Right hindlimb (tissue), 1 donor: ENCODE data around the gene RBBP5.

Experiments
- DNase-seq: peaks from one replicate; pipeline ENCODE4 v3.0.0-alpha.2; 2018

The RBBP5 gene

GRCh38 chr1:205072881-205073280 is 48.9 kb downstream of the RBBP5 start:
- no peak for DNase-seq

GRCh38 chr1:205072286-205072685 is 49.5 kb downstream of the RBBP5 start:
- DNase-seq: no peak

- no peak for DNase-seq
Measured at GRCh38 chr1:205071801-205072200, 50.0 kb downstream of the RBBP5 start.

- DNase-seq: no peak
Measured at GRCh38 chr1:205071028-205071409, 50.8 kb downstream of the RBBP5 start.

GRCh38 chr1:205069371-205070125 is 52.2 kb downstream of the RBBP5 start:
- DNase-seq: no peak

GRCh38 chr1:205068457-205069040 is 53.2 kb downstream of the RBBP5 start:
- no peak for DNase-seq

- DNase-seq: no peak
Measured at GRCh38 chr1:205068001-205068400, 53.8 kb downstream of the RBBP5 start.

GRCh38 chr1:205067031-205067430 is 54.7 kb downstream of the RBBP5 start:
- DNase-seq: no peak

- DNase-seq: no peak
Measured at GRCh38 chr1:205066141-205066818, 55.5 kb downstream of the RBBP5 start.

- DNase-seq: no peak
Measured at GRCh38 chr1:205065666-205066065, 56.1 kb downstream of the RBBP5 start.

GRCh38 chr1:205064741-205065316 is 56.9 kb downstream of the RBBP5 start:
- no peak for DNase-seq

GRCh38 chr1:205064301-205064700 is 57.5 kb downstream of the RBBP5 start:
- no peak for DNase-seq

- no peak for DNase-seq
Measured at GRCh38 chr1:205062895-205063294, 58.9 kb downstream of the RBBP5 start.

- DNase-seq: no peak
Measured at GRCh38 chr1:205062319-205062718, 59.5 kb downstream of the RBBP5 start.

- DNase-seq: peak; percentile 86
Measured at GRCh38 chr1:205061665-205062069, 60.1 kb downstream of the RBBP5 start.

- no peak for DNase-seq
Measured at GRCh38 chr1:205061227-205061626, 60.6 kb downstream of the RBBP5 start.

- DNase-seq: no peak
Measured at GRCh38 chr1:205060746-205061145, 61.0 kb downstream of the RBBP5 start.

- DNase-seq: no peak
Measured at GRCh38 chr1:205059660-205060059, 62.1 kb downstream of the RBBP5 start.

GRCh38 chr1:205058853-205059252 is 62.9 kb downstream of the RBBP5 start:
- DNase-seq: no peak

GRCh38 chr1:205057808-205058575 is 63.8 kb downstream of the RBBP5 start:
- no peak for DNase-seq

GRCh38 chr1:205056956-205057568 is 64.7 kb downstream of the RBBP5 start:
- no peak for DNase-seq

- no peak for DNase-seq
Measured at GRCh38 chr1:205056188-205056611, 65.6 kb downstream of the RBBP5 start.
